Hepatocyte (in vitro differentiated cells): ENCODE results near the gene PWP2.

Experiments
- CTCF ChIP-seq: fragments of 200-600 bp; sonication (generic); IDR thresholded peaks from 2 replicates; pipeline ENCODE4 v1.5.1; 2016; ENCODE audit warnings: antibody characterized with exemption, mild to moderate bottlenecking; ENCODE audit not compliant: poor library complexity
- EZH2 ChIP-seq: fragments of 200-600 bp; sonication (generic); IDR thresholded peaks from 2 replicates; pipeline ENCODE4 v1.6.1; 2016; ENCODE audit warnings: antibody characterized with exemption, mild to moderate bottlenecking, borderline replicate concordance
- EZH2phosphoT487 ChIP-seq: fragments of 200-600 bp; sonication (generic); IDR thresholded peaks from one replicate; pipeline ENCODE4 v1.6.1; 2018; ENCODE audit warnings: antibody characterized with exemption, mild to moderate bottlenecking, low read depth, moderate library complexity; ENCODE audit not compliant: unreplicated experiment, severe bottlenecking

GRCh38 chr21:44085491-44086321 is 21.5 kb upstream of the PWP2 start:
- TF ChIP-seq CTCF (no peak), EZH2 (no peak), EZH2phosphoT487 (no peak)
